ENCODE measurements around the gene GRID2.

GRID2 gene

DNA sequence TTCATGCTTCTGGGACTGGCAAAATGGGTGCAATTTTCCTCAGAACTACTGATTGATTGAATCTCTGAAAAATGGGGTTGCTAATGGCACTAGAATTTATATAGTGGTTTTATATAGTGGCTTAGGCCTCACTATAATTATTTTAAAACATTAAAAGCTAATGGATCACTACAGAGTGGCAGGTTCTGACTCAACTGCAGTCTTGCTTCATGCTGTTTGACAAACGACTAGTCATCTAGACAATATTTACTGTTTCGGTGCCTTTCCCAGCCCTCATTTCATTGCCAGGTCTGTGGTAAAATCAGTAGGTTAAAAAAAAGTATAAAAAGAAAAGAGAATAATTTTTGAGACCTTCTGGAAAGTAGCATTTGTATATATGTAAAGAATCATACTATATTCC, 1172.0 kb downstream of the GRID2 start:
- DNase-seq (ENCODE audit: low read depth in 2 of 3, low spot score in 1 of 3), result no peak

DNA sequence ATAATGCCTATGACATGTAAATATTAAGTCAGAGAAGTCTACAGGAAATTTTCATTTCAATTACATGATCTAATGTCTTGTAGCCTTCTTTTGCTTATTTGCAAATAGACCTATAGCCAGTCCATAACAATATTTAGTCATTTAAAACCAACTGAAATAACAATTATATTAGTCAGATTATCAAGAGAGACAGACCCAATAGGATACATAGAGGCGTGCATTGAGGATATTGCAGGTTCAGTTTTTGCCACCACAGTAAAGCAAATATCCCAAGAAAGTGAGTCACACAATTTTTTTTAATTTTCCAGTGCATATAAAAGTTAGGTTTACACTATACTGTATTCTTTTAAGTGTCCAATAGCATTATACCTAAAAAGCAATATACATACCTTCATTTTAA, 1175.0 kb downstream of the GRID2 start:
- DNase-seq (ENCODE audit: low read depth in 2 of 3, low spot score in 1 of 3), result no peak

DNA sequence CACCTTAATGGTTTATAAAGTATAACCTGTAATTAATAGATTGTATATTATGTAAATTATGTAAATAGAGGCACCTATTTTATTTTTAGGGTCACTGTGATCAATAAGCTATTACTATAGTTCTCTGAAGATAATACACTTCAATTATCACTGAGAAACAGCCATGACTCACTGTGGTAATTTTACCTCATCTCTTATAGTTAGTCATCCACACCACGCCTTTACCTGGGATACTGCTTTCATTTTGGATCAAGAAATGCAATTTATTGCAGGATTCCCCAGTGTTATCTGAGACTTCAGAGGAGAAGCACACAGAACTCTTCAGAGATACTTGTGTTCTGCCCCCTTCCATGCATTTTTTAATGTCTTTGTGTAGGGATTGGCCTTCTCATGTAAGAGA, 1176.7 kb downstream of the GRID2 start:
- no peak for DNase-seq (ENCODE audit: low read depth in 2 of 3, low spot score in 1 of 3)

DNA sequence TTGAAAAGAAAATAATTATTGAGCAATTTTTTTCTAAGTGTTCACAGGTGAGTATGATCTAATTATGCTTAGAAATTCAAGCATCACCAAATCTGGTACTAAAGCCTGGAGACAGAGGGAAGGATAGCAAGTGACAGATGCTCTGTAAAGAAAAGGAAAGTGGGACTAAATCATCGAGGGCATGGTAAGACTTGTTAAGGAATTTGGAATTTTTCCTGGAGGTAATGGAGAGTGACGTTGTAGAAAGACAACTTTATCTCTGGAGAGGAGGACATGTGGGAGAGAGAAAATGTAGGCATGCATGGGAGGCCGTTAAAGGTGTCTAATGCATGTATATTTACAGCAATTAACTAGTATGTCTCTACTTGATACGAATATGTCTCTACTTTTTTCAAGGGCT, 1191.6 kb downstream of the GRID2 start:
- DNase-seq (ENCODE audit: low read depth in 2 of 3, low spot score in 1 of 3), result no peak

DNA sequence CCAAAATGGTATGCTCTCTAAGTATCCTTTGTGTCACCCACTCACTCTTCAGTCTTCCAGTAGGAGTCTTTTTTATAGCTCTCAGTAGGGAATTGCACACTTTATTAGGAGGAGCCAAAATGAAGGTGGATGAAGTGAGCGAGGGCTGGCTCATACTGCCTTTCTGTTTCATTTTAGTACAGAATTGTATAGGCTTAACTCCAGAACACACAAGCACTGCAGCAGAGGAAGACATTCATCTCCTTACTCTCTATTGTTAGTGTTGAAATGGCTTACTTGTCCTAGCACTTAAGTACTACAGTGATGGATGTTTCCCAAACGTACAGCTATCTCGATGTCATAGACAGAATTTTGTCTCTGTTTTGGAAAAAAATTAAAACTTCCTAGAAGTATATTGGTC, 1197.5 kb downstream of the GRID2 start:
- DNase-seq (ENCODE audit: low read depth in 2 of 3, low spot score in 1 of 3), result no peak

DNA sequence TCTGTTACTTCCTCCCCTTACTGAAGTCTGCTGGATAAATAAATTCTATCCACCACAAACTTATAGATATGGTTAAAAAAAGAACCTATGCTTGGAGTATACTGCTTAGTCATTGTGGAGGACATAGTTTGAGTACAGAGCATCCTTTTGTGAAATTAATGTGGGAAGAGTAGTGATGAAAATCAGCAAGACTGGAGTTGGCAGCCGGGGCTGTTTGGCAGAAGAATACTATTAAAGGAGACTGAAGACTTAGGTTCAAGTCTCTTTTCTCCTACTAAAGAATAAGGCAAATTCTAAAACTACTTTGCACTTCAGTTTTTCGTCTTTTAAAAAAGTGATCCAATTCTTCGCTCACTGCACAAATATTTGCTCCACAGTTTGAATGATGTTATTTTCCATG, 1198.2 kb downstream of the GRID2 start:
- DNase-seq (ENCODE audit: low read depth in 2 of 3, low spot score in 1 of 3), result no peak

DNA sequence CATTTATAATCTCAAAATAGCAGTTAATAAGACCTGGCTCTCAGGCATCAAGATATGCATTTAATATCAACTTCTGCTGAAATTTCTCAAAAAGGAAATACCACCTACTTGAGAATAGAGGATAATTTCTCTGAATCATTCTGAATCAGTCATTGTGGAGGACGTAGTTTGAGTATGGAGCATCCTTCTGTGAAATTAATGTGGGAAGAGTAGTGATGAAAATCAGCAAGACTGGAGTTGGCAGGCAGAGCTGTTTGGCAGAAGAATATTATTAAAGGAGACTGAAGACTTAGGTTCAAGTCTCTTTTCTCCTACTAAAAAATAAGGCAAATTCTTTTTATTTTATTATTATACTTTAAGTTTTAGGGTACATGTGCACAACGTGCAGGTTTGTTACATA, 1199.2 kb downstream of the GRID2 start:
- DNase-seq (ENCODE audit: low read depth in 2 of 3, low spot score in 1 of 3), result no peak

DNA sequence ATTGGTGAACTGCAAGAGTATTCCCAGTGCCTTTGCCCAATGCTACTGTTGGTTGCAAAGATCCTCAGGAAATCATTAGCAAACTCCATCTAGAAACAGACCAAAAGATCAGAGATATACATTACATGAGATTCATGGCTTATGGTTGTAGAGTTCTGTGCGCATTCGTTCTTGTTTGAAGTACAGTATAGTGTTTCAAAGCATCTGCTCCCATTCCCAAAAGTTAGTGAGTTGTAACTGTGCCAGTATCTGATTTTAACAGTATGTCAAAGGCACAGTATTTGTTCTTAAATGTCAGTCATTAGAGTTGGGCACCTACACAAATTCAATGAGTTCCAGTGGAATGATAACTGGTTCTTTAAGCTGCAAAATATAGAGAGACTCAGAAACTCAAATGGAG, 1210.1 kb downstream of the GRID2 start:
- DNase-seq (ENCODE audit: low read depth in 2 of 3, low spot score in 1 of 3), result no peak

DNA sequence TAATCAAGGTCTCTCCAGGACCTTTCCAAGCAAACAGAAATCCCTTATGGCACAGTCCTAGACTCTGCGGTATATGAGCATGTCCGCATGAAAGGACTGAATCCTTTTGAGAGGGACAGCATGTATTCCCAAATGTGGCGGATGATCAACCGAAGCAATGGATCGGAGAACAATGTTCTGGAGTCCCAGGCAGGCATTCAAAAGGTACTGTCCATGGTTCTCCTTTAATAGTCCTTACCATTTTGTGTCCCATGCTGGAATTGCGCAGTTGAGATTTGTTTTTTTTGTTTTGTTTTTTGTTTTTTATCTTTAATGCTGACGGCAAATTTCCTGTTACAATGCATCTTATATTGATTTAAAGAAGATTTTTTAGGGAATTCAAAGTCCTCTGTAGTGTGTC, 1211.4 kb downstream of the GRID2 start:
- no peak for DNase-seq (ENCODE audit: low read depth in 2 of 3, low spot score in 1 of 3)

DNA sequence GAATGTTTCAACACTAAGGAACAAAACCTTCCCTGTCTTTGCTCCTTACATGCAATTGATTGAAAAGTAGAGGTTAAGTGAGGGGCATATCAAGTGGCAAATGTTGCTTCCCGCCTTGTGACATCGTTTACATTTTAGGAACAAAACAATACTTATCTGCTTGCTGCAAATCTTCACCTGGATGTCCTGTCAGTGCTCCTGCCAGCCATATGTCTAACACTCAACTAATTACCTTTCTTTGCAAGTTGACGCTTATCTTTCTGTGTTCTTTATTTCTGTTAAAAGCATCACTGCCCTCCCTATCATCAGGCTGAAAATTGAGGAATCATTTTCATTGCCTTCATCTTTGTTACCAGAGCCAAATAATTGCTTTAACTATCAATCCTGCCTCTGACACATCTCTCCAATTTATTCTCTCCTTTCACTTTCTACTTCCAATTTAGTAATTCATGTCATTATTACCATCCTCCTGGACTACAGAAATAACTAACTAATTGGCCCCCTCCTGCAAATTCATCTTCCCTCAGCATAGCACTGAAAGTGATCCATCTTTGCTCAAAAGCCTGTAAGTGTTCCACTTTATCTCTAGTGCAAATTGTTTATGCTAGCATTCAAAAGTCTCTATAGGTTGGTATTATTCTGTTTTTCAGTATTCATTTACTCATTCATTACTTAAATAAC, 1226.1 kb downstream of the GRID2 start:
- no peak for DNase-seq (ENCODE audit: low read depth in 2 of 3, low spot score in 1 of 3)

DNA sequence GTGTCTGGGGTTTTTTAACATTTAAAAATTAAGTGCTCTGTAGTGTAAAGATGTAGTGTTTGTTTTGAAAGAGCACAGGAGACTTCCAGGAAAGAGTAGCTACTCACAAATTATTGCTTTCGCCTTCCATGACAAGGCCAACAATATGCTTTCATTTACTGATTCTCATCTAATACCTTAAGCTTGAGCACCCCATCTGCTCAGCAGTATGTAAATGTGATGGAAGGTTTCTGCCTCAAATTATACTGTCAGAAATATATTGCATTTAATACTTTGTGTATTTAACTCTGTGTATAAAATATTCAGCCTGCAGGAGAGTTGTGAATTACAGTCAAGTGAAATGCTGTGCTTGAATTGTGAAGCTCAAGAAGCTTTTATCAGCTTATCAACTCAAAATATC, 1228.5 kb downstream of the GRID2 start:
- DNase-seq (ENCODE audit: low read depth in 2 of 3, low spot score in 1 of 3), result no peak

DNA sequence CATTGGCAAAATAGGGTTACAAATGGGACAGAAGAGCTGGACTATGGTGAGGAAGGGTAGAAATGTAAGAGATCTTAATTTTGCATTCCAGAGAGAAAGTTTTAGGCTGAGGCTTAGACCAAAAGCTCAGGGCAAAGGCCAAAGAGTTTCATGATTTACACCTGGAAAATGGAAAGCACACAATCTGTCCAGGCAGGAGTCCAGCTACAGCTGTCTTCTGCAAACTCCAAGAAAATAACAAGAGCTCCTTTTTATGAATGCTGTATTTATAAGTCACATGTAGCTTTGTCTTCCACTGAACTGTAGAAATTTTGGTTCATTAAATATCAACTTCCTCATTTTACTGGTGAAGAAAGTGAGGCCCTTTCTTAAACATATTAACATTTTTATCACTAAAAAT, 1236.8 kb downstream of the GRID2 start:
- no peak for DNase-seq (ENCODE audit: low read depth in 2 of 3, low spot score in 1 of 3)

DNA sequence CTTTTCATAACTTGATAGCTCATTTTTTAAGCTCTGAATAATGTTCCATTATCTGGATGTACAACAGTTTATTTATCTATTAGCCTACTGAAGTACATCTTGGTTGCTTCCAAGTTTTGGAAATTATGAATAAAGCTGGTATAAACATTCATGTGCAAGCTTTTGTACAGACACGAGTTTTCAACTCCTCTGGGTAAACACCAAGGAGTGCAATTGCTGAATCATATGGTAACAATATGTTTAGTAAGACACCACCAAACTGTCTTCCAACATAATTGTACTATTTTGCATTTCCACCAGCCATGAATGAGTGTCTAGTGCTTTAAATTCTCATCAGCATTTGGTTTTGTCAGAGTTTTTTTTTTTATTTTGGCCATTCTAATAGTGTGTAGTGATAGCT, 1258.1 kb downstream of the GRID2 start:
- DNase-seq (ENCODE audit: low read depth in 2 of 3, low spot score in 1 of 3), result no peak

DNA sequence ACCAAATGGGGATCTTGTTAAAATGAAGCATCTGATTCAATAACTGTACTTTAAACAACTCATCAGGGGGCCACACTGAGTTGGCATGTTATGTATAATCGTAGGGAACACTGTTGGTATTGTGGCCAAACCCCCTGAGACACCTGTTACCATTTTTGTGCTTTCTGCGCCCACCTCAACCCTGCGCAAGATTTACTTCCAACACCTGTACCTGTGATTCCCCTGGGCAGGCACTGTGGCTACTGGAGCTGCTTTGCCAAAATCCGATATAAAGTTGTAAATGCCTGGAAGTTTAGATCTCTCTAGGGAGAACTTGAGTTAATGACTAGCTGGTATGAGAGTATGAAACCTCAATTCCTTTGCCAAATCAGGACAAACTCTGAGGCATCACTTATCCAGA, 1265.0 kb downstream of the GRID2 start:
- DNase-seq (ENCODE audit: low read depth in 2 of 3, low spot score in 1 of 3), result no peak

DNA sequence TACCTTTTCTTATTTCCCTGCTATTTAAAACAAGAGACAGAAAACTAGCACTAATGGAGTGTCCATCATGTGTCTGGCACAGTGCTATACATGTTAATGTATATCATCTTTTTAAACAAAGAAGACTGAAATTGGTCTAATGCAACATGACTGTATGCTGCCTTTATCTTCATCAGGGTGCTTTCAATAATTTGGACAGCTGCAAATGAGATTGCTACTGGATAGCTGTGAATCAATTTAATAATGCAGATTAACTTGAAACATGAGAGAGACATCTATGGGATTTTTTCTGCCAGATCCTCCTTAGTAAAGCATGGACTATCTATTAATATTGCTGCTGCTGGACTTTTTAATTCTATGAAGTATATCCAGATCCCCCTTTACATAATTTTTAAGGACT, 1269.5 kb downstream of the GRID2 start:
- DNase-seq (ENCODE audit: low read depth in 2 of 3, low spot score in 1 of 3), result no peak

DNA sequence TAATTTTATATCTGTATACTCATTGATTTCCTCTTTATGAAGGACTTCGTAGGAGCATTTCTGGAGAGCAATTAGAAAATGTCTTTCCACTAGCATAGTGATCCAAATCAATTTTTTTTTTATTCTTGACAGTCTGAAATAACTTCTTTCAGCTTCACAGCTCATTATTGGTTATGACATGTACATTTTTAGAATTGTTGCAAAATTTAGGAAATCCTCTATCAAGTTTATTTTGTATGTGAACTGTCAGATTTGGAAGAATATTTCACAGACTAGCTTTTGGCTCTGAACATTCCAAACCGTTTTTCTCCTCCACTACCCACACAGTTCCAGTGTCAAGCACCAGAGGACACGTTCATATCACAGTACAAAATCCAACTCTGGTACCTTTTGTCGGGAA, 1275.2 kb downstream of the GRID2 start:
- DNase-seq (ENCODE audit: low read depth in 2 of 3, low spot score in 1 of 3), result no peak

DNA sequence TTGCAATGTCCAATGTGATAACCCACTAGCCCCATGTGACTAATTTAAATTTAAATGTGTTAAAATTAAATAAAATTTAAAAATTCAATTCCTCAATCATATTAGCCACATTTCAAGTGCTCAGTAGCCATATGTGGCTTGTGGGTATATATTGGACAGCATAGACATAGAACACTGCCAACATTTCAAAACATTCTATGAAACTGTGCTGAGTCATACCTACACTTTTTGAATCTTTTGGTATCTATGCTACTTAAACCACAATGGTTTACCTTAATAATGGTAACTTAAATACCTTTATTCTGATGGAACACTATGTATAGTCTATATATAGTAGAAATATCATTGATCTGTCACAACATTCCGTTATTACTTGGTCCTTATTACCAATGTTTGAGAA, 1301.4 kb downstream of the GRID2 start:
- no peak for DNase-seq (ENCODE audit: low read depth in 2 of 3, low spot score in 1 of 3)

DNA sequence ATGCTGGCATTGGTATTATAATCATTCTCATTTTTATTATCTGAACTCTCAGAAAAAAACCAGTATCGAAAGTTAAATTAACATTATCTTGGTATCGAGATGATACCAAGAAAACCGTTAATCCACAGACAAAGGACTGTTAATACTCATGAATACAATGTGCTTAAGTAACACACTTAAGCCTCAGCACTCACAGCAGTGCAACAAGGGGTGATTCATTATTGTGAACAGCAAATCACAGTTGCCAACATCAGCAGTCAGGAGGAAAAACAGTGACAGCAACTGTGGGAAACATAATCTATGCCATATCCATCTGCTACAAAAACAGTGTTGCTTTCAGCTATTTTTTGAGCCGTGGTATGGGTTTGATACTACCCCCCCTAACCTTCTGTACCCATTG, 1313.8 kb downstream of the GRID2 start:
- no peak for DNase-seq (ENCODE audit: low read depth in 2 of 3, low spot score in 1 of 3)

DNA sequence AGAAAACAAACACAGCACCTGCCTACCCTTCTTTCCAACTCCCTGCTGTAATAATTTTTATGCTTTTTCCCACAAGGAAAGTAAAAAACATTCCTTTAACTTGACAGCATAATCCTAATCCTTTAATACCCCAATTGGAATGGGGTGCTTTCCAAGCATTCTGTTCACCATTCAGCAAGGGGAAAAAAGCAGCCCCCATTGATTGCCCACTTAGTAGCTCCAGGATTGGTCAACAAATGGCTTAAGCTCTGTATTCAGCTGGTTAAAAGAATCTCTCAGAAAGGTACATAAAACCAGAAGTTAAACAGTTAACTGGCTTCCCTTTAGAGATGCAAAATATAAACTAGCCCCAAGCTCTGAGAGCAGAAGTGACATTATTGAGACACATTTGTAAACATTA, 1330.0 kb downstream of the GRID2 start:
- no peak for DNase-seq (ENCODE audit: low read depth in 2 of 3, low spot score in 1 of 3)

DNA sequence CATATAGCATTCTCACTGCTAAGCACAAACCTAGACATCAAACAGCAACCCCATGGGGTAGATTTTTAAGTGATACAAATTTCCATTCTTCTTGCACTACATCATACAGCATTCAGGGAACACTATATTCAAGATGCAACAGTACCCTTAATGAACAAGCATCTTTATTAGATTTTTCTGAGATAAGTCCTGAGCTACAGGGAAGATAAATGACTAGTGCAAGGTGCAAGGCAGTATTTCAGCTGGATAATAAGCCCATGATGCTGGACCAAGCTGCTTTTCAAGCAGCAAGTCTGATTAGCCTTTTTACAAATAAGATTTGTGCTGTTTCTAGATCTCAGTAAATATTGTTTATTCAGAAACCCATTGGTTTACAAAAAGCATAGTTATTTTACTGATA, 1332.2 kb downstream of the GRID2 start:
- no peak for DNase-seq (ENCODE audit: low read depth in 2 of 3, low spot score in 1 of 3)

DNA sequence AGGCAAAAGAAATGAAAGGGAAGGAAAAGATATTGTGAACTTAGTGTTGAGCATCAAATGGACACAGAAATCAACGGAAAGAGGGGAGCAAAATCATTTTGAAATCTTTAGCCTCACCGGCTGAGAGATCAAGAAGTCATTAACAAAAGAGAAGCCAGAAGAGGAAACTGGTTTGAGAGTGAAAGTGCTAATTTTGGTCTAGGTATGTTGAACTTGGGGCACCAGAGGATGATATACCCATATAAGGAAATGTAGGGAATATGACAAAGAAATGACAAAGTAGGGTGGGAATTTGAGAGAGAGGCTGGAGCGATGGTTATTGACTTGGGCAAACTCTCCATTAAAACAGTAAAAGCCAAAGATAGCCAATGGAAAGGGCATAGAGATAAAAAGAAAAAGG, 1341.4 kb downstream of the GRID2 start:
- DNase-seq (ENCODE audit: low read depth in 2 of 3, low spot score in 1 of 3), result no peak

DNA sequence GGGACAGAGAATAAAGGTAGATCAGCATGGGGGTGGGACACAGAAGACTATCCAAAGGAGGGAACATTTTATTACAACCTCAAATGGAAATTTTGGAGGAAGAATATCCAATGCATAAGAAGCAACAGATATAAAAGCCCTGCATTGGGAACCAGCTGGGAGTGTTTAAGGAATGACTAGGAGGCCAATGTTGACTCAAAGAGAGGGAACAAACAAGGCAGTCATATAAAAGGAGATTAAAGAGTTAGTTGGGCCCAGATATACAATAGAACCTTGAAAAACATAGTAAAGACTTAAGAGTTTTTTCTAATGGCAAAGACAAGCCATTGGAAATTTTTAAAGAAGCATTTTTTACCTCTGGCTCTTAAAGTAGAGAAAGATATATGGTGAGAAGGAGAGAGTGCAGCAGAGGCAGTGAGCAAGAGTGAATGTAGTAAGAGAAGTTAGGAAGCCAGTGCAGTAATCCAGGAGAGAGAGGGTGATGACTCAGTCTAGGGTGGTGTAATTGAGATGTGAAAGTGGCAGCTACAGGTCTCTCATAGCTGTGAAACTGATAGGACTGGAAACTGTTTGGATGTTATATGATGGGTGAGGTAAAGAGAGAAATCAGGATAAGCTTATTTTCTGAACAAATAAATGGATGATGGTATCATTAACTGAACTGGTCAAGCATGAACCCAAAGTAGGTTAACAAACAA, 1342.6 kb downstream of the GRID2 start:
- no peak for DNase-seq (ENCODE audit: low read depth in 2 of 3, low spot score in 1 of 3)

DNA sequence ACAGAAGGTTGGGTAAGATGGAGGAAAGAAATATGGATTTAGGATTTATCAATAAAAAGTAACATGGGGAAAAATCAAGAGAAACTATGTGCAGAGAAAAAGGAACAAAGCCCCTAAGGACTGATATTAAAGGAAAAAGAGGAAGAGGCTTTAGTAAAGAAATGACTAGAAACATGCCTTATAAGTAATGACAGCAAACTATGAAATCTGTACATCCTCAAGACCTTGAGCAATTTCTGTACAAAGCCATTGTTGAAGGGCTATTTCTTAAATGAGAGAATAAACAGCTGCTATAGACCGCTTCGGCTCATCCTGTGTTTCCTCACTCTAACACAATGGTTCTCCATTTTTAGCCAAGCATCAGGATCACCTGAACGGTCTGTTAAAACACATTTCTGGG, 1344.5 kb downstream of the GRID2 start:
- DNase-seq (ENCODE audit: low read depth in 2 of 3, low spot score in 1 of 3), result no peak
